ENCODE results near the gene RAB1B.

GRCh38 chr11:66314186-66314501, 45.7 kb downstream of the RAB1B start:
- TF ChIP-seq CTCF (conservative IDR thresholded peaks at IDR 0.05 in 1 of 2, IDR thresholded peaks at IDR 0.05 in 1 of 2; ENCODE audit: extremely low read depth in 1 of 2, insufficient read depth in 1 of 2, low read depth in 1 of 2, low read length in 2 of 2), result no peak
- no peak for TF ChIP-seq EZH2 (IDR thresholded peaks at IDR 0.05; ENCODE audit: borderline replicate concordance, low read length)
